Panc1 (cell line): ENCODE results near the gene RHBDD1. TPM values are rescaled to one million over a fixed set of nuclear protein-coding genes. Genes with fewer than 3 reads are reported as not detected.

ENCODE experiments used
- ATAC-seq: fragments of 200-7000 bp; cut with Tn5 transposase; 2 replicates; pipeline ENCODE4 v1.9.1; 2020; ENCODE audit warnings: mild to moderate bottlenecking, moderate library complexity
- BruUV-seq: library from RNA; stranded (reverse); fragments of 400-500 nt; replicated peaks from 2 replicates; lab custom pipeline; 2021; lab: Mats Ljungman, UMichigan
- CTCF ChIA-PET: fragments of 300-600 bp; sonication (Branson Sonifier 250); formaldehyde crosslinking; loops from one replicate; lab custom pipeline; 2022; ENCODE audit warnings: antibody characterized with exemption; lab: Charles Lee
- POLR2A ChIA-PET: fragments of 300-600 bp; sonication (Branson Sonifier 250); formaldehyde crosslinking; loops from one replicate; lab custom pipeline; 2022; ENCODE audit warnings: antibody characterized with exemption; lab: Charles Lee
- DNase-seq: peaks from one replicate; pipeline ENCODE4 v3.0.0-alpha.2; 2010; ENCODE audit warnings: low read depth, low spot score
- H3K27ac ChIP-seq: 2 replicates; pipeline ENCODE4 v1.5.1; 2011; ENCODE audit warnings: mild to moderate bottlenecking, low read length, inconsistent platforms
- H3K27me3 ChIP-seq: fragments of 200-500 bp; sonication (Bioruptor generic); 2 replicates; pipeline ENCODE4 v1.6.0; 2014; ENCODE audit warnings: low read length, inconsistent platforms; ENCODE audit not compliant: control insufficient read depth, insufficient read depth
- H3K36me3 ChIP-seq: fragments of 200-500 bp; sonication (Bioruptor generic); 2 replicates; pipeline ENCODE4 v1.5.1; 2014; ENCODE audit warnings: inconsistent platforms, mild to moderate bottlenecking, low read length, moderate library complexity; ENCODE audit not compliant: control insufficient read depth, insufficient read depth
- H3K4me1 ChIP-seq: 2 replicates; pipeline ENCODE4 v1.5.1; 2011; ENCODE audit warnings: inconsistent platforms, mild to moderate bottlenecking, low read length, moderate library complexity; ENCODE audit not compliant: control insufficient read depth, insufficient read depth
- H3K4me3 ChIP-seq, 2 experiments: 2 replicates each; pipeline ENCODE4 v1.5.1; 2011 to 2012; ENCODE audit warnings: low read depth in 2 of 2, low read length in 2 of 2, mild to moderate bottlenecking in 2 of 2, inconsistent platforms in 1 of 2, moderate library complexity in 1 of 2
- H3K9me3 ChIP-seq: fragments of 200-500 bp; sonication (Bioruptor generic); 2 replicates; pipeline ENCODE4 v1.5.1; 2014; ENCODE audit warnings: low read depth, mild to moderate bottlenecking, inconsistent platforms, low read length, moderate library complexity; ENCODE audit not compliant: control insufficient read depth, insufficient read depth
- POLR2AphosphoS5 ChIP-seq: IDR thresholded peaks from 2 replicates; pipeline ENCODE4 v1.6.1; 2012; ENCODE audit warnings: mild to moderate bottlenecking, low read depth, low read length, moderate library complexity
- SIN3A ChIP-seq: IDR thresholded peaks from 2 replicates; pipeline ENCODE4 v1.6.1; 2012; ENCODE audit warnings: low read depth, mild to moderate bottlenecking, low read length, moderate library complexity, borderline replicate concordance; ENCODE audit not compliant: insufficient read depth
- TCF7L2 ChIP-seq: IDR thresholded peaks from 2 replicates; pipeline ENCODE4 v1.6.1; 2011; ENCODE audit warnings: mild to moderate bottlenecking, low read depth, low read length, inconsistent platforms
- in situ Hi-C: cut with HindIII; loops from 2 replicates; pipeline ENCODE4 v1.10.0; 2016; ENCODE audit warnings: low sequenced_read_pairs, low pct_unique_long_range_greater_than_20kb
- intact Hi-C: fragments of 100-400 bp; cut with micrococcal nuclease; formaldehyde crosslinking; loops from one replicate; pipeline ENCODE4 v1.10.0; 2022; ENCODE audit not compliant: unreplicated experiment
- total RNA-seq: library from RNA; stranded (reverse); gene quantifications from one replicate; pipeline ENCODE4 v1.2.1, GENCODE V29; 2021; ENCODE audit not compliant: unreplicated experiment
- TF ChIP-seq, protein P1 (sequence below), 2 experiments: IDR thresholded peaks; 2 replicates each; pipeline ENCODE4 v1.6.1; 2011 to 2012; ENCODE audit warnings: low read depth in 2 of 2, control low read depth in 1 of 2, low read length in 1 of 2, mild to moderate bottlenecking in 1 of 2, moderate library complexity in 1 of 2; ENCODE audit not compliant: insufficient read depth in 1 of 2
- TF ChIP-seq, protein P2 (sequence below): fragments of 450-650 bp; IDR thresholded peaks from 2 replicates; pipeline ENCODE4 v1.5.1; 2017; ENCODE audit warnings: mild to moderate bottlenecking

The RHBDD1 gene
- total RNA-seq, 1 experiment from 2014 or later, result 25.3 TPM

DNA sequence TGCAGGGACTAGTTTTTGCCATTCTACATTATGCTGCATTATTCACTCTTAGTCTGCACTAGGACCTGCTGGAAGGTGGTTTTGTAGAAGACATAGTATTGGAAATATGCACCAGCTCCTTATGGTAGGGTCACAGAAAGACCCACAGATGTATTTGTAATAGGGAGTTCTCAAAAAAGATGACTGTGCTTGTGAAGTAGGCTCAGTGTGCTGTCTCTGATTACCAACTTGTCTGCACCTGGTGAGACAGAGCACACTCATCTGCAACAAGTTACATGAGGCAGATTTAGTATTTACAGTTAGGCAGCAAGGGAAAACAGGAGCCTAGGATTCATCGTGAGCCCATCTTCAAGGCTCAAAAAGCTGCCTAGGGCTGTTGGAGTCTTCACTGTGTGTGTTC, 29.4 kb downstream of the RHBDD1 start:
- in situ Hi-C loops, result no loop called here
- Histone ChIP-seq H3K4me1 (no peaks in the 10 kb centered on the region), H3K4me3 (no peak overlapping the region), H3K9me3 (no peaks in the 10 kb centered on the region), H3K36me3 (no peaks in the 10 kb centered on the region), H3K27me3 (no peaks in the 10 kb centered on the region), H3K27ac (no peak overlapping the region)
- intact Hi-C loops, result no loop called here
- ChIA-PET CTCF (no interaction called here), POLR2A (no interaction called here)
- no TSS peak for BruUV-seq
- no peak for ATAC-seq
- DNase-seq, result no peak
- TF ChIP-seq, protein P1, sequence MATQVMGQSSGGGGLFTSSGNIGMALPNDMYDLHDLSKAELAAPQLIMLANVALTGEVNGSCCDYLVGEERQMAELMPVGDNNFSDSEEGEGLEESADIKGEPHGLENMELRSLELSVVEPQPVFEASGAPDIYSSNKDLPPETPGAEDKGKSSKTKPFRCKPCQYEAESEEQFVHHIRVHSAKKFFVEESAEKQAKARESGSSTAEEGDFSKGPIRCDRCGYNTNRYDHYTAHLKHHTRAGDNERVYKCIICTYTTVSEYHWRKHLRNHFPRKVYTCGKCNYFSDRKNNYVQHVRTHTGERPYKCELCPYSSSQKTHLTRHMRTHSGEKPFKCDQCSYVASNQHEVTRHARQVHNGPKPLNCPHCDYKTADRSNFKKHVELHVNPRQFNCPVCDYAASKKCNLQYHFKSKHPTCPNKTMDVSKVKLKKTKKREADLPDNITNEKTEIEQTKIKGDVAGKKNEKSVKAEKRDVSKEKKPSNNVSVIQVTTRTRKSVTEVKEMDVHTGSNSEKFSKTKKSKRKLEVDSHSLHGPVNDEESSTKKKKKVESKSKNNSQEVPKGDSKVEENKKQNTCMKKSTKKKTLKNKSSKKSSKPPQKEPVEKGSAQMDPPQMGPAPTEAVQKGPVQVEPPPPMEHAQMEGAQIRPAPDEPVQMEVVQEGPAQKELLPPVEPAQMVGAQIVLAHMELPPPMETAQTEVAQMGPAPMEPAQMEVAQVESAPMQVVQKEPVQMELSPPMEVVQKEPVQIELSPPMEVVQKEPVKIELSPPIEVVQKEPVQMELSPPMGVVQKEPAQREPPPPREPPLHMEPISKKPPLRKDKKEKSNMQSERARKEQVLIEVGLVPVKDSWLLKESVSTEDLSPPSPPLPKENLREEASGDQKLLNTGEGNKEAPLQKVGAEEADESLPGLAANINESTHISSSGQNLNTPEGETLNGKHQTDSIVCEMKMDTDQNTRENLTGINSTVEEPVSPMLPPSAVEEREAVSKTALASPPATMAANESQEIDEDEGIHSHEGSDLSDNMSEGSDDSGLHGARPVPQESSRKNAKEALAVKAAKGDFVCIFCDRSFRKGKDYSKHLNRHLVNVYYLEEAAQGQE (IDR thresholded peaks at IDR 0.05; ENCODE audit: insufficient read depth in 1 of 2, low read depth in 2 of 2, low read length in 1 of 2), result no peak
- TF ChIP-seq, protein P2, sequence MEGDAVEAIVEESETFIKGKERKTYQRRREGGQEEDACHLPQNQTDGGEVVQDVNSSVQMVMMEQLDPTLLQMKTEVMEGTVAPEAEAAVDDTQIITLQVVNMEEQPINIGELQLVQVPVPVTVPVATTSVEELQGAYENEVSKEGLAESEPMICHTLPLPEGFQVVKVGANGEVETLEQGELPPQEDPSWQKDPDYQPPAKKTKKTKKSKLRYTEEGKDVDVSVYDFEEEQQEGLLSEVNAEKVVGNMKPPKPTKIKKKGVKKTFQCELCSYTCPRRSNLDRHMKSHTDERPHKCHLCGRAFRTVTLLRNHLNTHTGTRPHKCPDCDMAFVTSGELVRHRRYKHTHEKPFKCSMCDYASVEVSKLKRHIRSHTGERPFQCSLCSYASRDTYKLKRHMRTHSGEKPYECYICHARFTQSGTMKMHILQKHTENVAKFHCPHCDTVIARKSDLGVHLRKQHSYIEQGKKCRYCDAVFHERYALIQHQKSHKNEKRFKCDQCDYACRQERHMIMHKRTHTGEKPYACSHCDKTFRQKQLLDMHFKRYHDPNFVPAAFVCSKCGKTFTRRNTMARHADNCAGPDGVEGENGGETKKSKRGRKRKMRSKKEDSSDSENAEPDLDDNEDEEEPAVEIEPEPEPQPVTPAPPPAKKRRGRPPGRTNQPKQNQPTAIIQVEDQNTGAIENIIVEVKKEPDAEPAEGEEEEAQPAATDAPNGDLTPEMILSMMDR, result no peak
- TF ChIP-seq TCF7L2, result no peak
- TF ChIP-seq POLR2AphosphoS5, result no peak
- no peak for TF ChIP-seq SIN3A

DNA sequence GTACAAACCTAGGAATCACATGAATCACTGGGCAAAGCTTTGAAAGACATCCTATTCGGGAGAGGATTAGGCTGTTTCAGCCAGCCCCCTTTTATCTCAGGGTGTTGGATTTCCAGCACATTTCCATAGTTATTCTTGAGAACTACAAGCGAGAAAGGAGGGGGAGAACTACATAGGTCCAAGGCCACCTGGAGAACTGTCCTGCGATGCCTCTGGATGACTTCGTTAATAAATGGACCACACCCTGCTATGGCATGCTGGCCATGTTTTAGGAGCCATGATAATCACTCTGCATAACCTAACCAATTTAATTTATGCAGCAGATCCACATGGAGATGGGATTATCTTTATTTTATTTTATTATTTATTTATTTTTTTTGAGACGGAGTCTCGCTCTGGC, 29.9 kb downstream of the RHBDD1 start:
- ChIA-PET CTCF (no interaction called here), POLR2A (no interaction called here)
- in situ Hi-C loops, result no loop called here
- H3K27me3 ChIP-seq, result no peaks in the 10 kb centered on the region
- intact Hi-C loops, result no loop called here
- H3K27ac ChIP-seq, result no peak overlapping the region
- ATAC-seq (no peak), DNase-seq (no peak)
- H3K4me3 ChIP-seq, result no peak overlapping the region
- BruUV-seq, result no TSS peak
- H3K36me3 ChIP-seq, result no peaks in the 10 kb centered on the region
- TF ChIP-seq POLR2AphosphoS5 (no peak), TCF7L2 (no peak), SIN3A (no peak)
- TF ChIP-seq, protein P1 (IDR thresholded peaks at IDR 0.05; ENCODE audit: insufficient read depth in 1 of 2, low read depth in 2 of 2, low read length in 1 of 2), result no peak
- TF ChIP-seq, protein P2, result no peak
- no peaks in the 10 kb centered on the region for H3K9me3 ChIP-seq
- H3K4me1 ChIP-seq, result no peaks in the 10 kb centered on the region
